A549 (cell line): ENCODE measurements around the gene TMPRSS6. TPM values are rescaled to one million over a fixed set of nuclear protein-coding genes. Genes with fewer than 3 reads are reported as not detected.

Experiments used
- ATAC-seq, 2 experiments: fragments of 200-7000 bp in 1 of 2; fragments of >200 bp in 1 of 2; cut with Nextera tagmentation in 1 of 2; cut with Tn5 transposase in 1 of 2; 3 replicates each; pipeline versions ENCODE4 v1.8.0 to v1.9.1; 2018 to 2020; ENCODE audit warnings: mild to moderate bottlenecking in 1 of 2, moderate library complexity in 1 of 2
- CTCF ChIA-PET: fragments of 300-600 bp; sonication (Branson Sonifier 250); formaldehyde crosslinking; extraction: SDS; loops from one replicate; lab custom pipeline; 2021; ENCODE audit warnings: antibody characterized with exemption, inconsistent platforms; lab: Yijun Ruan, JAX
- POLR2A ChIA-PET: fragments of 350-600 bp; formaldehyde crosslinking; extraction: SDS; loops from one replicate; lab custom pipeline; 2021; ENCODE audit warnings: antibody characterized with exemption, inconsistent platforms; lab: Yijun Ruan, JAX
- DNase-seq, 2 experiments: peaks; one replicate each; pipeline versions ENCODE4 v3.0.0 to v3.0.0-alpha.2; 2011 to 2016; ENCODE audit warnings: low read depth in 1 of 2, low spot score in 1 of 2
- FAIRE-seq: peaks from 2 replicates; lab custom pipeline; 2011; peaks lifted over from hg19 to GRCh38; lab: Jason Lieb, UNC
- H3K27ac ChIP-seq, 2 experiments: fragments of >200 bp; sonication (Bioruptor Twin); formaldehyde crosslinking; 3 replicates each; pipeline ENCODE4 v1.5.1; 2016 to 2017
- H3K4me1 ChIP-seq: fragments of >200 bp; sonication (Bioruptor Twin); formaldehyde crosslinking; 3 replicates; pipeline ENCODE4 v1.6.1; 2016
- H3K4me2 ChIP-seq: fragments of >200 bp; sonication (Bioruptor Twin); formaldehyde crosslinking; 3 replicates; pipeline ENCODE4 v1.6.1; 2016
- H3K4me3 ChIP-seq: fragments of >200 bp; sonication (Bioruptor Twin); formaldehyde crosslinking; 3 replicates; pipeline ENCODE4 v1.5.1; 2016
- H3K9me3 ChIP-seq: fragments of >200 bp; sonication (Bioruptor Twin); formaldehyde crosslinking; 3 replicates; pipeline ENCODE4 v1.6.1; 2016
- CEBPB ChIP-seq, 2 experiments: fragments of >200 bp in 1 of 2; sonication (Bioruptor Twin) in 1 of 2; formaldehyde crosslinking in 1 of 2; IDR thresholded peaks; 2 replicates each; pipeline ENCODE4 v1.6.1; 2012 to 2016
- ESRRA ChIP-seq: fragments of 150-350 bp; IDR thresholded peaks from 2 replicates; pipeline ENCODE4 v1.6.1; 2014; ENCODE audit warnings: mild to moderate bottlenecking, low read length, borderline replicate concordance
- FOSL2 ChIP-seq, 2 experiments: fragments of 450-650 bp in 1 of 2; fragments of >200 bp in 1 of 2; sonication (Bioruptor Twin) in 1 of 2; formaldehyde crosslinking; IDR thresholded peaks; 2 replicates each; pipeline versions ENCODE4 v1.5.0 to v1.6.1; 2016 to 2020; ENCODE audit warnings: mild to moderate bottlenecking in 1 of 2, moderate library complexity in 1 of 2
- FOXS1 ChIP-seq: fragments of 250-450 bp; sonication (Bioruptor Pico); IDR thresholded peaks from 2 replicates; pipeline ENCODE4 v1.5.0; 2020; ENCODE audit warnings: mild to moderate bottlenecking, moderate library complexity
- HOXB13 ChIP-seq: fragments of 250-450 bp; sonication (Bioruptor Pico); IDR thresholded peaks from 2 replicates; pipeline ENCODE4 v1.5.0; 2020; ENCODE audit warnings: low read depth, mild to moderate bottlenecking, moderate library complexity
- HOXB5 ChIP-seq: fragments of 250-450 bp; sonication (Bioruptor Pico); IDR thresholded peaks from 2 replicates; pipeline ENCODE4 v1.5.0; 2020; ENCODE audit warnings: mild to moderate bottlenecking, moderate library complexity
- KDM5A ChIP-seq: fragments of 200-600 bp; sonication (generic); IDR thresholded peaks from 2 replicates; pipeline ENCODE4 v1.6.1; 2016; ENCODE audit warnings: antibody characterized with exemption, mild to moderate bottlenecking
- MAFK ChIP-seq: fragments of 450-650 bp; IDR thresholded peaks from 2 replicates; pipeline ENCODE4 v1.6.1; 2014; ENCODE audit not compliant: partially characterized antibody
- MYC ChIP-seq: IDR thresholded peaks from 2 replicates; pipeline ENCODE4 v1.6.1; 2012; ENCODE audit warnings: mild to moderate bottlenecking, inconsistent platforms, low read length, improper control_type of control experiment, borderline replicate concordance
- NPAS2 ChIP-seq: fragments of 250-450 bp; sonication (Bioruptor Pico); IDR thresholded peaks from 2 replicates; pipeline ENCODE4 v1.8.0; 2022; ENCODE audit warnings: mild to moderate bottlenecking, moderate library complexity, borderline replicate concordance
- NR3C1 ChIP-seq: fragments of >200 bp; sonication (Bioruptor Twin); formaldehyde crosslinking; IDR thresholded peaks from 3 replicates; pipeline ENCODE4 v1.6.1; 2017
- POLR2A ChIP-seq: IDR thresholded peaks from 2 replicates; pipeline ENCODE4 v1.6.1; 2012; ENCODE audit warnings: mild to moderate bottlenecking, low read length
- RARB ChIP-seq: fragments of 250-450 bp; sonication (Bioruptor Pico); IDR thresholded peaks from 2 replicates; pipeline ENCODE4 v1.8.0; 2021; ENCODE audit warnings: mild to moderate bottlenecking, moderate library complexity
- RCOR1 ChIP-seq: fragments of 150-350 bp; IDR thresholded peaks from 2 replicates; pipeline ENCODE4 v1.6.1; 2014; ENCODE audit warnings: antibody characterized with exemption, low read length, low read depth
- RNF2 ChIP-seq: fragments of 200-600 bp; sonication (generic); IDR thresholded peaks from 2 replicates; pipeline ENCODE4 v1.6.1; 2016; ENCODE audit warnings: low read depth, mild to moderate bottlenecking, antibody characterized with exemption, moderate library complexity, borderline replicate concordance
- TFCP2L1 ChIP-seq: fragments of 250-450 bp; sonication (Bioruptor Pico); IDR thresholded peaks from 2 replicates; pipeline ENCODE4 v1.5.0; 2021; ENCODE audit warnings: mild to moderate bottlenecking
- TP53 ChIP-seq: fragments of 250-450 bp; sonication (Bioruptor Pico); IDR thresholded peaks from 2 replicates; pipeline ENCODE4 v1.5.0; 2021; ENCODE audit warnings: mild to moderate bottlenecking, moderate library complexity
- ZC3H11A ChIP-seq: fragments of 450-650 bp; IDR thresholded peaks from 2 replicates; pipeline ENCODE4 v1.6.1; 2014; ENCODE audit warnings: antibody characterized with exemption, mild to moderate bottlenecking
- ZFP36 ChIP-seq: fragments of 450-650 bp; IDR thresholded peaks from 2 replicates; pipeline ENCODE4 v1.6.1; 2014; ENCODE audit warnings: borderline replicate concordance; ENCODE audit not compliant: partially characterized antibody
- WGBS: methylation state at CpG from one replicate; pipeline ENCODE4 v1.1.6; 2017; ENCODE audit errors: missing lambda C conversion rate; 5-methylcytosine and 5-hydroxymethylcytosine counted together
- polyA plus RNA-seq, 4 experiments: library from polyadenylated mRNA; depleted of rRNA in 3 of 4; stranded (reverse); fragments of >200 nt; fragmentation: RNase III in 1 of 4; extraction: RNeasy Plus Mini Kit Qiagen cat#74134 plus additional on column Dnase treatment in 1 of 4; gene quantifications; 2 replicates in 3 of 4; 3 replicates in 1 of 4; pipeline ENCODE4 v1.2.3, GENCODE V29; 2011 to 2017
- TF ChIP-seq, protein P1 (sequence below): fragments of 250-450 bp; sonication (Bioruptor Pico); IDR thresholded peaks from 2 replicates; pipeline ENCODE4 v1.5.0; 2020; ENCODE audit warnings: low read depth, mild to moderate bottlenecking, moderate library complexity
- TF ChIP-seq, protein P2 (sequence below): fragments of >200 bp; sonication (Bioruptor Twin); formaldehyde crosslinking; IDR thresholded peaks from 3 replicates; pipeline ENCODE4 v1.6.1; 2016
- TF ChIP-seq, protein P3 (sequence below): fragments of 150-350 bp; IDR thresholded peaks from 2 replicates; pipeline ENCODE4 v1.6.1; 2014; ENCODE audit warnings: low read depth, mild to moderate bottlenecking, low read length
- TF ChIP-seq, protein P4 (sequence below): fragments of >200 bp; sonication (Bioruptor Twin); formaldehyde crosslinking; IDR thresholded peaks from 2 replicates; pipeline ENCODE4 v1.6.1; 2016
- TF ChIP-seq, protein P5 (sequence below): fragments of 450-650 bp; IDR thresholded peaks from 2 replicates; pipeline ENCODE4 v1.6.1; 2014; ENCODE audit warnings: antibody characterized with exemption
- TF ChIP-seq, protein P6 (sequence below): fragments of >200 bp; sonication (Bioruptor Twin); formaldehyde crosslinking; IDR thresholded peaks from 3 replicates; pipeline ENCODE4 v1.5.1; 2016

The TMPRSS6 gene
- polyA plus RNA-seq, 2 of the 4 experiments (the other 2 are of a cell fraction): not detected

DNA sequence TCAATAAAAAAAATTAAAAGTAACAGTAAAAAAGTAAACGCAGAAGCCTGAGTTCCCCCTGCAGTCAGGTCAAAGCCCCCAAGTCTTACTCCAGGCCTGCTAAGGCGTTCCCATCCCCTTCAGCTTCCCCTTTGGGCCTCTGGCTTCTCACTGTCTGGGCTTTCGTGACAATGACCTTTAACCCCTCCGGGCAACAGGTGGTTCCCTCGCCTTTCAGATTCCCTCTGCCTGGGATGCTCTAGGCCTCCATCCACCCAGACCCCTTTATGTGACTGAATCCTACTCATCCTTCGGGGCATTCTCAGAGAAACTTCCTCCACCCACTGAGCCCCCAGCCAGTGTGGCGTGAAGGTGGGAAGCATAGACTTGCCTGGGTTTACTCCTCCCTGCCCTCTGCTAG lies 82.0 kb downstream of the TMPRSS6 start:
- ChIA-PET CTCF (interaction anchor here (1.2 to 13.1 kb wide), 3 partner anchors 16 to 171 kb away, joined by 3 to 142 read pairs (median 5); no protein-coding TSS in a partner anchor), POLR2A (interaction anchor here (1.2 kb wide), 1 partner anchor 9 kb away, joined by 4 read pairs; no protein-coding TSS in a partner anchor)

DNA sequence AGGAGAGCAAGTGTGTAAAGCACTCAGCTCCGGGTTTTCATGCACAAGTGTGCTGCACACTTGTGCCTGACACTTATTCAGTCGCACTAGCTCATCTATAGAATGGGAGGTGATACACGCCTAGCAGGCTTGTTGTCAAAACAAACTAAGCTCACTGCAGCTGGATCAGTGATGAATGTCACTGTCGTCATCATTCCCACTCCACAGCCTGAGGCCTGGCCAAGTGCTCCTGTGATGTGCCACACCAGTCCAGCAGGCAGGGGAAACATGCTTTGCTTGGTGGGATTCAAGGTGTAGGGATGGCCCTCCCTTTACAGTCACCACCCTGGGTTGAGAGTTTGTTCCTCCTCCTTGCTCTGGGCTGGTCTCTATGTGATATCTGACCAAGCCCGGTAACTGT lies 83.2 kb downstream of the TMPRSS6 start:
- peak overlapping the region in 1 of 2 experiments; percentile 45; a peak in 1 of 6 replicates for H3K27ac ChIP-seq
- POLR2A ChIA-PET: no interaction called here
- TF ChIP-seq, protein P1, sequence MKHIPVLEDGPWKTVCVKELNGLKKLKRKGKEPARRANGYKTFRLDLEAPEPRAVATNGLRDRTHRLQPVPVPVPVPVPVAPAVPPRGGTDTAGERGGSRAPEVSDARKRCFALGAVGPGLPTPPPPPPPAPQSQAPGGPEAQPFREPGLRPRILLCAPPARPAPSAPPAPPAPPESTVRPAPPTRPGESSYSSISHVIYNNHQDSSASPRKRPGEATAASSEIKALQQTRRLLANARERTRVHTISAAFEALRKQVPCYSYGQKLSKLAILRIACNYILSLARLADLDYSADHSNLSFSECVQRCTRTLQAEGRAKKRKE (CRISPR knock-in tag): no peak
- no peak for TF ChIP-seq ESRRA
- TF ChIP-seq, protein P2, sequence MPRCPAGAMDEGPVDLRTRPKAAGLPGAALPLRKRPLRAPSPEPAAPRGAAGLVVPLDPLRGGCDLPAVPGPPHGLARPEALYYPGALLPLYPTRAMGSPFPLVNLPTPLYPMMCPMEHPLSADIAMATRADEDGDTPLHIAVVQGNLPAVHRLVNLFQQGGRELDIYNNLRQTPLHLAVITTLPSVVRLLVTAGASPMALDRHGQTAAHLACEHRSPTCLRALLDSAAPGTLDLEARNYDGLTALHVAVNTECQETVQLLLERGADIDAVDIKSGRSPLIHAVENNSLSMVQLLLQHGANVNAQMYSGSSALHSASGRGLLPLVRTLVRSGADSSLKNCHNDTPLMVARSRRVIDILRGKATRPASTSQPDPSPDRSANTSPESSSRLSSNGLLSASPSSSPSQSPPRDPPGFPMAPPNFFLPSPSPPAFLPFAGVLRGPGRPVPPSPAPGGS: no peak
- TF ChIP-seq MAFK: no peak
- TF ChIP-seq RNF2: no peak
- TF ChIP-seq POLR2A: no peak
- TF ChIP-seq NPAS2 (CRISPR knock-in tag): no peak
- no peak for TF ChIP-seq RCOR1
- TF ChIP-seq, all 56 proteins: peak for 0
- H3K4me3 ChIP-seq: no peak overlapping the region
- ATAC-seq: no peak
- WGBS: 85% methylated on average over 4 of the region's 5 CpGs
- H3K4me2 ChIP-seq: no peak overlapping the region
- no peak for FAIRE-seq
- H3K4me1 ChIP-seq: peaks cover 56% of the 10 kb centered on the region
- no peaks in the 10 kb centered on the region for H3K9me3 ChIP-seq
- DNase-seq: no peak
- CTCF ChIA-PET: interaction anchor here (1.1 to 13.1 kb wide), 3 partner anchors 13 to 243 kb away, joined by 3 to 142 read pairs (median 3); no protein-coding TSS in a partner anchor

More for the DNA sequence above, 82.0 kb downstream of the TMPRSS6 start:
- ATAC-seq: no peak
- TF ChIP-seq HOXB5 (CRISPR knock-in tag) (no peak), ZFP36 (no peak), RARB (CRISPR knock-in tag) (no peak), HOXB13 (CRISPR knock-in tag) (no peak), RNF2 (no peak), TFCP2L1 (no peak), FOXS1 (CRISPR knock-in tag) (no peak), NR3C1 (no peak), TP53 (CRISPR knock-in tag) (no peak), ZC3H11A (no peak), MYC (no peak), CEBPB (IDR thresholded peaks at IDR 0.05) (no peak), KDM5A (no peak), MAFK (no peak), FOSL2 (IDR thresholded peaks at IDR 0.05) (no peak), FOSL2 (CRISPR knock-in tag; IDR thresholded peaks at IDR 0.05) (no peak)
- TF ChIP-seq, protein P3, sequence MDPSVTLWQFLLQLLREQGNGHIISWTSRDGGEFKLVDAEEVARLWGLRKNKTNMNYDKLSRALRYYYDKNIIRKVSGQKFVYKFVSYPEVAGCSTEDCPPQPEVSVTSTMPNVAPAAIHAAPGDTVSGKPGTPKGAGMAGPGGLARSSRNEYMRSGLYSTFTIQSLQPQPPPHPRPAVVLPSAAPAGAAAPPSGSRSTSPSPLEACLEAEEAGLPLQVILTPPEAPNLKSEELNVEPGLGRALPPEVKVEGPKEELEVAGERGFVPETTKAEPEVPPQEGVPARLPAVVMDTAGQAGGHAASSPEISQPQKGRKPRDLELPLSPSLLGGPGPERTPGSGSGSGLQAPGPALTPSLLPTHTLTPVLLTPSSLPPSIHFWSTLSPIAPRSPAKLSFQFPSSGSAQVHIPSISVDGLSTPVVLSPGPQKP: no peak
- TF ChIP-seq, protein P4, sequence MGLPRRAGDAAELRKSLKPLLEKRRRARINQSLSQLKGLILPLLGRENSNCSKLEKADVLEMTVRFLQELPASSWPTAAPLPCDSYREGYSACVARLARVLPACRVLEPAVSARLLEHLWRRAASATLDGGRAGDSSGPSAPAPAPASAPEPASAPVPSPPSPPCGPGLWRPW: no peak
- TF ChIP-seq, protein P5, sequence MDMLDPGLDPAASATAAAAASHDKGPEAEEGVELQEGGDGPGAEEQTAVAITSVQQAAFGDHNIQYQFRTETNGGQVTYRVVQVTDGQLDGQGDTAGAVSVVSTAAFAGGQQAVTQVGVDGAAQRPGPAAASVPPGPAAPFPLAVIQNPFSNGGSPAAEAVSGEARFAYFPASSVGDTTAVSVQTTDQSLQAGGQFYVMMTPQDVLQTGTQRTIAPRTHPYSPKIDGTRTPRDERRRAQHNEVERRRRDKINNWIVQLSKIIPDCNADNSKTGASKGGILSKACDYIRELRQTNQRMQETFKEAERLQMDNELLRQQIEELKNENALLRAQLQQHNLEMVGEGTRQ: no peak
- TF ChIP-seq, protein P2: no peak
- TF ChIP-seq, protein P6, sequence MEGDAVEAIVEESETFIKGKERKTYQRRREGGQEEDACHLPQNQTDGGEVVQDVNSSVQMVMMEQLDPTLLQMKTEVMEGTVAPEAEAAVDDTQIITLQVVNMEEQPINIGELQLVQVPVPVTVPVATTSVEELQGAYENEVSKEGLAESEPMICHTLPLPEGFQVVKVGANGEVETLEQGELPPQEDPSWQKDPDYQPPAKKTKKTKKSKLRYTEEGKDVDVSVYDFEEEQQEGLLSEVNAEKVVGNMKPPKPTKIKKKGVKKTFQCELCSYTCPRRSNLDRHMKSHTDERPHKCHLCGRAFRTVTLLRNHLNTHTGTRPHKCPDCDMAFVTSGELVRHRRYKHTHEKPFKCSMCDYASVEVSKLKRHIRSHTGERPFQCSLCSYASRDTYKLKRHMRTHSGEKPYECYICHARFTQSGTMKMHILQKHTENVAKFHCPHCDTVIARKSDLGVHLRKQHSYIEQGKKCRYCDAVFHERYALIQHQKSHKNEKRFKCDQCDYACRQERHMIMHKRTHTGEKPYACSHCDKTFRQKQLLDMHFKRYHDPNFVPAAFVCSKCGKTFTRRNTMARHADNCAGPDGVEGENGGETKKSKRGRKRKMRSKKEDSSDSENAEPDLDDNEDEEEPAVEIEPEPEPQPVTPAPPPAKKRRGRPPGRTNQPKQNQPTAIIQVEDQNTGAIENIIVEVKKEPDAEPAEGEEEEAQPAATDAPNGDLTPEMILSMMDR: no peak
- DNase-seq: no peak
- no peaks in the 10 kb centered on the region for H3K9me3 ChIP-seq
- peaks cover 56% of the 10 kb centered on the region for H3K4me1 ChIP-seq
- no peak overlapping the region for H3K4me3 ChIP-seq
- H3K27ac ChIP-seq: no peak overlapping the region
- 94% methylated on average over 7 of the region's 7 CpGs for WGBS
- FAIRE-seq: no peak
- H3K4me2 ChIP-seq: no peak overlapping the region
